Daoy (cell line): ENCODE results near the gene TLDC2. TPM values are rescaled to one million over a fixed set of nuclear protein-coding genes. Genes with fewer than 3 reads are reported as not detected.
"Not testable (repeated sequence)": the region's sequence is repeated elsewhere in the genome, so short reads cannot be mapped to it uniquely, and the experiment has no call there.

Source experiments
- DNase-seq: peaks from one replicate; pipeline ENCODE4 v3.0.0-alpha.2; 2015; ENCODE audit warnings: low read depth
- total RNA-seq: library from RNA; depleted of rRNA; stranded (reverse); fragments of >200 nt; shearing (Covaris generic); gene quantifications from 2 replicates; pipeline ENCODE4 v1.2.3, GENCODE V29; 2014; rRNA removed

TLDC2 gene
- not detected in 2 replicates for total RNA-seq

GRCh38 chr20:36875702-36876472, at the start of gene TLDC2:
TSS of gene TLDC2 (plus strand) at chr20:36876138. CDS start at chr20:36876175, 37 bp downstream.
- DNase-seq, result no peak

GRCh38 chr20:36826554-36827244, 49.2 kb upstream of the TLDC2 start:
- DNase-seq, result no peak

- no peak for DNase-seq
Observed at GRCh38 chr20:36827541-36828279, 48.2 kb upstream of the TLDC2 start.

- DNase-seq, result peak; percentile 63
Observed at GRCh38 chr20:36830791-36831691, 44.9 kb upstream of the TLDC2 start.

GRCh38 chr20:36832791-36833190, 43.1 kb upstream of the TLDC2 start:
- DNase-seq, result no peak

- peak; percentile 72 for DNase-seq
Observed at GRCh38 chr20:36833275-36834020, 42.5 kb upstream of the TLDC2 start.

GRCh38 chr20:36835025-36835424, 40.9 kb upstream of the TLDC2 start:
- DNase-seq, result no peak

GRCh38 chr20:36835453-36836198, 40.3 kb upstream of the TLDC2 start:
- peak; percentile 96 for DNase-seq

GRCh38 chr20:36836591-36837269, 39.2 kb upstream of the TLDC2 start:
- DNase-seq, result peak; percentile 49

- DNase-seq, result not testable (repeated sequence)
Observed at GRCh38 chr20:36838376-36838775, 37.6 kb upstream of the TLDC2 start.

- no peak for DNase-seq
Observed at GRCh38 chr20:36839150-36839549, 36.8 kb upstream of the TLDC2 start.

- DNase-seq, result not testable (repeated sequence)
Observed at GRCh38 chr20:36841030-36841429, 34.9 kb upstream of the TLDC2 start.

- DNase-seq, result no peak
Observed at GRCh38 chr20:36845288-36845971, 30.5 kb upstream of the TLDC2 start.

- peak; percentile 63 for DNase-seq
Observed at GRCh38 chr20:36847009-36847709, 28.8 kb upstream of the TLDC2 start.

GRCh38 chr20:36847710-36848040, 28.3 kb upstream of the TLDC2 start:
- DNase-seq, result no peak

GRCh38 chr20:36848078-36848660, 27.8 kb upstream of the TLDC2 start:
- peak; percentile 38 for DNase-seq

- no peak for DNase-seq
Observed at GRCh38 chr20:36848677-36849076, 27.3 kb upstream of the TLDC2 start.
